ENCODE results near the gene KRTAP20-3.

The KRTAP20-3 gene

GRCh38 chr21:30689822-30690221, 47.2 kb downstream of the KRTAP20-3 start:
- no peak for DNase-seq
